GM23338 (cell line): ENCODE data around the gene TNF. TPM values are rescaled to one million over a fixed set of nuclear protein-coding genes. Genes with fewer than 3 reads are reported as not detected.

Experiments
- ATAC-seq: fragments of 200-7000 bp; cut with Tn5 transposase; 3 replicates; pipeline ENCODE4 v1.9.1; 2020
- DNase-seq: peaks from one replicate; pipeline ENCODE4 v3.0.0-alpha.2; 2015; ENCODE audit warnings: low spot score
- H2AFZ ChIP-seq: fragments of 200-600 bp; sonication (generic); 2 replicates; pipeline ENCODE4 v1.8.0; 2016; ENCODE audit warnings: antibody characterized with exemption, mild to moderate bottlenecking, moderate library complexity
- H3F3A ChIP-seq: fragments of 200-600 bp; sonication (generic); replicated peaks from 2 replicates; pipeline ENCODE4 v1.8.0; 2017; ENCODE audit warnings: antibody characterized with exemption, mixed run types, low read depth
- H3K27ac ChIP-seq: fragments of 200-600 bp; sonication (generic); 2 replicates; pipeline ENCODE4 v1.6.1; 2016; ENCODE audit warnings: low read depth
- H3K27me3 ChIP-seq: fragments of 200-600 bp; sonication (generic); 2 replicates; pipeline ENCODE4 v1.8.0; 2016; ENCODE audit warnings: mild to moderate bottlenecking, mixed run types, moderate library complexity; ENCODE audit not compliant: insufficient read depth
- H3K36me3 ChIP-seq: fragments of 200-600 bp; sonication (generic); 2 replicates; pipeline ENCODE4 v1.8.0; 2016; ENCODE audit warnings: mild to moderate bottlenecking; ENCODE audit not compliant: insufficient read depth
- H3K4me1 ChIP-seq: fragments of 200-600 bp; sonication (generic); 2 replicates; pipeline ENCODE4 v1.8.0; 2016; ENCODE audit warnings: mild to moderate bottlenecking, moderate library complexity; ENCODE audit not compliant: insufficient read depth
- H3K4me2 ChIP-seq: fragments of 200-600 bp; sonication (generic); 2 replicates; pipeline ENCODE4 v1.7.1; 2017; ENCODE audit warnings: mixed run types
- H3K4me3 ChIP-seq: fragments of 200-600 bp; sonication (generic); 2 replicates; pipeline ENCODE4 v1.6.1; 2016; ENCODE audit warnings: mixed run types
- H3K79me2 ChIP-seq: fragments of 200-600 bp; sonication (generic); replicated peaks from 2 replicates; pipeline ENCODE4 v1.8.0; 2017; ENCODE audit warnings: mild to moderate bottlenecking; ENCODE audit not compliant: insufficient read depth
- H3K9me2 ChIP-seq: fragments of 200-600 bp; sonication (generic); 2 replicates; pipeline ENCODE4 v1.8.0; 2017; ENCODE audit not compliant: insufficient read depth
- H4K20me1 ChIP-seq: fragments of 200-600 bp; sonication (generic); replicated peaks from 2 replicates; pipeline ENCODE4 v1.8.0; 2017; ENCODE audit warnings: mild to moderate bottlenecking; ENCODE audit not compliant: insufficient read depth
- H3K27ac Mint-ChIP-seq: 2 replicates; pipeline ENCODE4 v1.8.0; 2020; ENCODE audit warnings: inconsistent platforms, mild to moderate bottlenecking, moderate library complexity, mixed read lengths
- H3K27me3 Mint-ChIP-seq: 3 replicates; pipeline ENCODE4 v1.8.0; 2022; ENCODE audit warnings: low read depth, mild to moderate bottlenecking, moderate library complexity, mixed read lengths, inconsistent platforms; ENCODE audit not compliant: insufficient read depth, poor library complexity
- H3K36me3 Mint-ChIP-seq: 3 replicates; pipeline ENCODE4 v1.8.0; 2021; ENCODE audit warnings: low read depth, mild to moderate bottlenecking, inconsistent platforms, moderate library complexity, mixed read lengths
- H3K4me1 Mint-ChIP-seq: 3 replicates; pipeline ENCODE4 v1.8.0; 2020; ENCODE audit warnings: mild to moderate bottlenecking, inconsistent platforms, mixed read lengths
- H3K4me3 Mint-ChIP-seq: 3 replicates; pipeline ENCODE4 v1.8.0; 2021; ENCODE audit warnings: moderate library complexity, mild to moderate bottlenecking, inconsistent platforms, mixed read lengths
- H3K9me3 Mint-ChIP-seq: 3 replicates; pipeline ENCODE4 v1.8.0; 2020; ENCODE audit warnings: moderate library complexity, mild to moderate bottlenecking, inconsistent platforms, mixed read lengths
- CREB1 ChIP-seq: fragments of 250-450 bp; sonication (Bioruptor Pico); IDR thresholded peaks from 2 replicates; pipeline ENCODE4 v1.5.0; 2020; ENCODE audit warnings: low read depth, mild to moderate bottlenecking, moderate library complexity
- CTCF ChIP-seq, 2 experiments: fragments of 200-600 bp in 1 of 2; sonication (generic) in 1 of 2; conservative IDR thresholded peaks; 2 replicates each; pipeline versions ENCODE4 v1.5.1 to v1.6.1; 2016 to 2017; ENCODE audit warnings: antibody characterized with exemption in 2 of 2, low read depth in 2 of 2, mild to moderate bottlenecking in 2 of 2, moderate library complexity in 1 of 2
- ETS1 ChIP-seq: IDR thresholded peaks from 2 replicates; pipeline ENCODE4 v1.6.1; 2016; ENCODE audit warnings: antibody characterized with exemption
- EZH2 ChIP-seq: fragments of 200-600 bp; sonication (generic); IDR thresholded peaks from one replicate; pipeline ENCODE4 v1.8.0; 2017; ENCODE audit warnings: antibody characterized with exemption, mild to moderate bottlenecking, low read depth; ENCODE audit not compliant: unreplicated experiment
- EZH2phosphoT487 ChIP-seq: fragments of 200-600 bp; sonication (generic); IDR thresholded peaks from one replicate; pipeline ENCODE4 v1.8.1; 2018; ENCODE audit warnings: antibody characterized with exemption; ENCODE audit not compliant: unreplicated experiment
- JUNB ChIP-seq: IDR thresholded peaks from one replicate; pipeline ENCODE4 v1.6.1; 2016; ENCODE audit warnings: antibody characterized with exemption; ENCODE audit not compliant: unreplicated experiment
- NANOG ChIP-seq: IDR thresholded peaks from 2 replicates; pipeline ENCODE4 v1.6.1; 2016; ENCODE audit warnings: antibody characterized with exemption, borderline replicate concordance
- POLR2AphosphoS5 ChIP-seq: IDR thresholded peaks from 2 replicates; pipeline ENCODE4 v1.6.1; 2016; ENCODE audit warnings: antibody characterized with exemption, low read depth
- REST ChIP-seq: IDR thresholded peaks from one replicate; pipeline ENCODE4 v1.6.1; 2018; ENCODE audit warnings: antibody characterized with exemption; ENCODE audit not compliant: unreplicated experiment
- STAT1 ChIP-seq: IDR thresholded peaks from one replicate; pipeline ENCODE4 v1.6.1; 2016; ENCODE audit warnings: antibody characterized with exemption; ENCODE audit not compliant: unreplicated experiment
- ZNF114 ChIP-seq: fragments of 250-450 bp; sonication (Bioruptor Pico); IDR thresholded peaks from 2 replicates; pipeline ENCODE4 v1.5.0; 2020; ENCODE audit warnings: mild to moderate bottlenecking, moderate library complexity
- ZNF331 ChIP-seq: fragments of 250-450 bp; sonication (Bioruptor Pico); IDR thresholded peaks from 2 replicates; pipeline ENCODE4 v1.5.0; 2020; ENCODE audit warnings: low read depth, mild to moderate bottlenecking, moderate library complexity
- ZNF462 ChIP-seq: fragments of 250-450 bp; sonication (Bioruptor Pico); IDR thresholded peaks from 2 replicates; pipeline ENCODE4 v1.5.0; 2020; ENCODE audit warnings: mild to moderate bottlenecking, moderate library complexity
- polyA plus RNA-seq: library from polyadenylated mRNA; unstranded; fragments of >200 nt; fragmentation: Nextera tagmentation; extraction: Ambion mirVana; gene quantifications from 2 replicates; pipeline ENCODE4 v1.2.1, GENCODE V29; 2016
- total RNA-seq: library from RNA; depleted of rRNA; stranded (reverse); fragments of >200 nt; shearing (Covaris generic); gene quantifications from 2 replicates; pipeline ENCODE4 v1.2.3, GENCODE V29; 2014

Gene TNF
- total and polyA plus RNA-seq, 2 experiments from 2014 or later: 0.11 TPM; not detected in 1

- Histone ChIP-seq H3K27me3 (peaks cover 18% of the 10 kb centered on the region), H2AFZ (no peak overlapping the region), H3K79me2 (no peaks in the 10 kb centered on the region), H3K4me1 (peaks cover 4% of the 10 kb centered on the region; the same call in 1 of the 2 replicates), H3K9me2 (no peaks in the 10 kb centered on the region), H3K27ac (no peak overlapping the region), H3K4me3 (no peak overlapping the region), H3K36me3 (no peaks in the 10 kb centered on the region), H3K4me2 (no peak overlapping the region), H4K20me1 (no peaks in the 10 kb centered on the region), H3F3A (no peaks in the 10 kb centered on the region)
- no peak for DNase-seq
- no peak for ATAC-seq
- Mint-ChIP-seq H3K27ac (no peak overlapping the region), H3K4me1 (peaks cover 27% of the 10 kb centered on the region), H3K36me3 (no peaks in the 10 kb centered on the region; the same call in 2 of the 3 replicates), H3K9me3 (peaks cover 3% of the 10 kb centered on the region; the same call in 2 of the 3 replicates), H3K27me3 (peaks cover 40% of the 10 kb centered on the region), H3K4me3 (no peak overlapping the region)
- no peak for TF ChIP-seq ZNF462 (CRISPR knock-in tag)
- TF ChIP-seq POLR2AphosphoS5: no peak
- TF ChIP-seq CTCF (conservative IDR thresholded peaks at IDR 0.05; ENCODE audit: low read depth in 2 of 2): no peak
- no peak for TF ChIP-seq EZH2phosphoT487
- TF ChIP-seq STAT1: no peak
- no peak for TF ChIP-seq NANOG
- no peak for TF ChIP-seq REST
- TF ChIP-seq JUNB: no peak
- no peak for TF ChIP-seq EZH2
- no peak for TF ChIP-seq ETS1
- no peak for TF ChIP-seq ZNF114 (CRISPR knock-in tag)
- TF ChIP-seq ZNF331 (CRISPR knock-in tag): no peak
- TF ChIP-seq CREB1 (CRISPR knock-in tag): no peak
Measured at GRCh38 chr6:31576897-31577578, 1.7 kb downstream of the TNF start.
